Activated CD8-positive, alpha-beta T cell treated with anti-CD3 and anti-CD28 coated beads for 36 hours (primary cell): ENCODE measurements around the gene SYTL1. TPM values are rescaled to one million over a fixed set of nuclear protein-coding genes. Genes with fewer than 3 reads are reported as not detected.

Source experiments
- ATAC-seq: fragments of 200-7000 bp; cut with Tn5 transposase; one replicate; pipeline ENCODE4 v1.10.0; 2021; ENCODE audit warnings: mild to moderate bottlenecking, moderate library complexity
- CTCF ChIA-PET: fragments of 350-600 bp; sonication (Branson Sonifier 250); formaldehyde crosslinking; loops from one replicate; lab custom pipeline; 2021; ENCODE audit warnings: antibody characterized with exemption; lab: Charles Lee
- POLR2A ChIA-PET: fragments of 350-600 bp; sonication (Branson Sonifier 250); formaldehyde crosslinking; loops from one replicate; lab custom pipeline; 2021; ENCODE audit warnings: antibody characterized with exemption; lab: Charles Lee
- DNase-seq: peaks from one replicate; pipeline ENCODE4 v3.0.0-alpha.2; 2020
- H3K27ac Mint-ChIP-seq: one replicate; pipeline ENCODE4 v1.8.0; 2021; ENCODE audit warnings: mild to moderate bottlenecking, mixed read lengths
- H3K27me3 Mint-ChIP-seq: one replicate; pipeline ENCODE4 v1.8.0; 2021; ENCODE audit warnings: mixed read lengths
- H3K36me3 Mint-ChIP-seq: one replicate; pipeline ENCODE4 v1.8.0; 2021; ENCODE audit warnings: low read depth, mixed read lengths
- H3K4me1 Mint-ChIP-seq: one replicate; pipeline ENCODE4 v1.8.0; 2021; ENCODE audit warnings: low read depth, mixed read lengths
- H3K4me3 Mint-ChIP-seq: one replicate; pipeline ENCODE4 v1.8.0; 2021; ENCODE audit warnings: mild to moderate bottlenecking, moderate library complexity, mixed read lengths
- H3K9me3 Mint-ChIP-seq: one replicate; pipeline ENCODE4 v1.8.0; 2021; ENCODE audit warnings: mixed read lengths
- CTCF ChIP-seq: fragments of 200-600 bp; IDR thresholded peaks from one replicate; pipeline ENCODE4 v1.8.0; 2022; ENCODE audit warnings: antibody characterized with exemption, mild to moderate bottlenecking
- intact Hi-C: fragments of 100-400 bp; cut with micrococcal nuclease; formaldehyde crosslinking; loops from one replicate; pipeline ENCODE4 v1.10.0; 2022
- total RNA-seq, 2 experiments: library from RNA; stranded (reverse); gene quantifications; one replicate each; pipeline ENCODE4 v1.2.3, GENCODE V29; 2021

Gene SYTL1
- total RNA-seq, 2 experiments from 2014 or later: 77.7 to 80.6 TPM

- DNase-seq: no peak
- CTCF ChIA-PET: interaction anchor here (1.0 to 8.2 kb wide), 6 partner anchors 12 to 56 kb away, joined by 3 to 91 read pairs (median 4); no protein-coding TSS in a partner anchor
- intact Hi-C loops: no loop called here
- peaks cover 18% of the 10 kb centered on the region for H3K4me1 Mint-ChIP-seq
- POLR2A ChIA-PET: interaction anchor here (0.8 to 0.9 kb wide), 2 partner anchors 11 to 12 kb away, joined by 3 read pairs; no protein-coding TSS in a partner anchor
- H3K27me3 Mint-ChIP-seq: no peaks in the 10 kb centered on the region
- TF ChIP-seq CTCF: no peak
- H3K27ac Mint-ChIP-seq: no peak overlapping the region
- H3K9me3 Mint-ChIP-seq: no peaks in the 10 kb centered on the region
- H3K36me3 Mint-ChIP-seq: no peaks in the 10 kb centered on the region
- H3K4me3 Mint-ChIP-seq: no peak overlapping the region
- no peak for ATAC-seq
These were observed 27.2 kb downstream of the SYTL1 start for GRCh38 chr1:27368869-27369582.

GRCh38 chr1:27372022-27372807 lies 30.4 kb downstream of the SYTL1 start:
- intact Hi-C loops: no loop called here
- TF ChIP-seq CTCF: no peak
- Mint-ChIP-seq H3K36me3 (no peaks in the 10 kb centered on the region), H3K9me3 (no peaks in the 10 kb centered on the region), H3K4me1 (peaks cover 8% of the 10 kb centered on the region), H3K4me3 (no peak overlapping the region), H3K27ac (no peak overlapping the region), H3K27me3 (no peaks in the 10 kb centered on the region)
- POLR2A ChIA-PET: interaction anchor here (0.6 to 1.7 kb wide), 5 partner anchors 10 to 50 kb away, joined by 3 to 4 read pairs (median 3); no protein-coding TSS in a partner anchor
- CTCF ChIA-PET: interaction anchor here (0.7 to 8.2 kb wide), 7 partner anchors 10 to 727 kb away, joined by 3 to 91 read pairs (median 3); no protein-coding TSS in a partner anchor
- ATAC-seq (no peak), DNase-seq (no peak)

GRCh38 chr1:27372808-27373690 lies 31.2 kb downstream of the SYTL1 start:
- peaks cover 8% of the 10 kb centered on the region for H3K4me1 Mint-ChIP-seq
- no peak for TF ChIP-seq CTCF
- no peaks in the 10 kb centered on the region for H3K27me3 Mint-ChIP-seq
- no peaks in the 10 kb centered on the region for H3K36me3 Mint-ChIP-seq
- ATAC-seq (no peak), DNase-seq (no peak)
- ChIA-PET POLR2A (interaction anchor here (0.6 to 1.0 kb wide), 2 partner anchors 11 to 50 kb away, joined by 3 read pairs; no protein-coding TSS in a partner anchor), CTCF (interaction anchor here (0.7 to 8.2 kb wide), 4 partner anchors 14 to 728 kb away, joined by 3 to 91 read pairs (median 6); no protein-coding TSS in a partner anchor)
- intact Hi-C loops: no loop called here
- H3K27ac Mint-ChIP-seq: no peak overlapping the region
- H3K9me3 Mint-ChIP-seq: no peaks in the 10 kb centered on the region
- H3K4me3 Mint-ChIP-seq: no peak overlapping the region

GRCh38 chr1:27374362-27375086 lies 32.7 kb downstream of the SYTL1 start, which contains the start of gene FCN3:
Gene FCN3 (minus strand): TSS chr1:27374824. CDS start chr1:27374818, 6 bp downstream.
- Mint-ChIP-seq H3K27ac (no peak within 1 kb of the TSS), H3K27me3 (no peaks in the 10 kb centered on the region), H3K36me3 (no peaks in the 10 kb centered on the region), H3K4me1 (peaks cover 3% of the 10 kb centered on the region), H3K4me3 (no peak within 1 kb of the TSS), H3K9me3 (no peaks in the 10 kb centered on the region)
- ATAC-seq: no peak
- no peak for TF ChIP-seq CTCF
- CTCF ChIA-PET: interaction anchor here (0.7 to 1.2 kb wide), 3 partner anchors 9 to 41 kb away, joined by 3 read pairs; no protein-coding TSS in a partner anchor
- no peak for DNase-seq
- intact Hi-C loops: no loop called here
- POLR2A ChIA-PET: interaction anchor here (0.6 kb wide), 1 partner anchor 324 kb away, joined by 3 read pairs; no protein-coding TSS in a partner anchor
